Measurements from ENCODE around the gene OSBPL3. TPM values are rescaled to one million over a fixed set of nuclear protein-coding genes. Genes with fewer than 3 reads are reported as not detected.

The OSBPL3 gene
- total RNA-seq, 1 experiment from 2014 or later = 8.6 TPM

- Histone ChIP-seq H3K14ac (ENCODE audit: insufficient read depth, low read length) (no peak overlapping the region), H2AK5ac (ENCODE audit: insufficient read length, low read length) (no peak overlapping the region), H3K4me2 (ENCODE audit: insufficient read depth, insufficient read length, low read length) (no peak overlapping the region), H3K23ac (ENCODE audit: insufficient read length, low read depth, low read length) (no peak overlapping the region), H2BK5ac (ENCODE audit: insufficient read length, low read length) (no peak overlapping the region), H3K9ac (ENCODE audit: extremely low read depth, insufficient read length, low read length) (no peak overlapping the region), H2BK15ac (ENCODE audit: low read depth, low read length) (no peak overlapping the region), H2BK120ac (ENCODE audit: low read depth, low read length, poor library complexity, severe bottlenecking) (no peak overlapping the region), H2BK20ac (ENCODE audit: low read depth, low read length, poor library complexity, severe bottlenecking) (no peak overlapping the region), H2AFZ (ENCODE audit: low read length) (no peak overlapping the region), H3K79me1 (ENCODE audit: insufficient read depth, low read depth, low read length, poor library complexity, severe bottlenecking) (no peaks in the 10 kb centered on the region), H3K56ac (ENCODE audit: insufficient read length, low read depth, low read length) (no peak overlapping the region), H3K23me2 (ENCODE audit: insufficient read length, low read depth, low read length, poor library complexity, severe bottlenecking) (no peaks in the 10 kb centered on the region), H4K20me1 (ENCODE audit: control insufficient read depth, insufficient read depth, insufficient read length) (no peaks in the 10 kb centered on the region), H4K5ac (ENCODE audit: insufficient read length, low read depth, low read length) (no peak overlapping the region), H3K9me3 (ENCODE audit: control insufficient read depth, low read depth, low read length) (no peaks in the 10 kb centered on the region), H3K18ac (ENCODE audit: insufficient read length, low read depth, low read length) (no peak overlapping the region), H3K27ac (ENCODE audit: insufficient read length, low read depth, low read length) (no peak overlapping the region), H3K4me1 (ENCODE audit: insufficient read depth, low read length) (no peaks in the 10 kb centered on the region), H3K27me3 (ENCODE audit: insufficient read depth, low read length) (no peaks in the 10 kb centered on the region), H3K4ac (ENCODE audit: low read depth, low read length) (no peak overlapping the region), H4K8ac (replicated peaks; ENCODE audit: insufficient read length, low read depth, low read length) (no peak overlapping the region), H3T11ph (ENCODE audit: low read length) (no peak overlapping the region), H4K91ac (ENCODE audit: insufficient read length, low read depth, low read length) (no peak overlapping the region), H3K79me2 (ENCODE audit: insufficient read depth, low read length) (no peaks in the 10 kb centered on the region), H2BK12ac (ENCODE audit: insufficient read length, low read depth, low read length) (no peak overlapping the region)
- Mint-ChIP-seq H3K36me3 (ENCODE audit: insufficient read depth in 1 of 3, low read depth in 3 of 3) (no peaks in the 10 kb centered on the region), H3K4me1 (peaks cover 15 to 18% of the 10 kb centered on the region in 2 experiments), H3K9me3 (no peaks in the 10 kb centered on the region), H3K4me3 (no peak overlapping the region), H3K27ac (no peak overlapping the region), H3K27me3 (ENCODE audit: low read depth) (no peaks in the 10 kb centered on the region)
- TF ChIP-seq CTCF (conservative IDR thresholded peaks at IDR 0.05) = no peak
- WGBS (ENCODE audit: extremely low coverage, insufficient read length, low lambda C conversion rate) = no CpG with 5 or more reads among the region's 1 CpG
- DNase-seq = no peak
Measured at GRCh38 chr7:24955313-24955712, 24.7 kb downstream of the OSBPL3 start.

Data from H9 (cell line).